ENCODE measurements around the gene WASF2.

DNA sequence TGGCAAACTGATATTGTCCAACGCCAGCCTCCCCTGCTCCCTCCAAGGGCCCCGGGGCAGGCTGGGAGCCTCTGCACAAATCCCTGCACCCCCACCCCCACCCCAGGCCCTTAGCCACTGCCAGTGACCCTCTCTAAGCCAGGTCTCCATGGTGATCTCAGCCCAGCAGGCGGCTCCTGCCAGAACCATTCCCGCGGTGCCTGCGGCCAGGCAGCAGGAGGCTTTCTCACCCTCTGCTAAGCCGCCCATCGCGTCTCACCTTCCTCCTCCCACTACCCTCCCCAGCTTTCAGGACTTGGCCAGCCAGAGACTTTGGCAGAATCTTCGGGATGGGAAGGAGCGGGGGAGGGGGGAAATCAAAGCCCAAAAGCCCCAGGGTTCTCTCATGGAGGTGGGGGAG lies 46.8 kb upstream of the WASF2 start:
- TF ChIP-seq FOXP2 (optimal IDR thresholded peaks at IDR 0.05; ENCODE audit: control extremely low read depth, extremely low read length, insufficient read depth) (no peak), EZH2 (IDR thresholded peaks at IDR 0.05) (no peak), POLR2AphosphoS5 (IDR thresholded peaks at IDR 0.05; ENCODE audit: borderline replicate concordance, low read depth, low read length) (no peak)

Data from SK-N-MC (cell line).